AG09319 (cell line): ENCODE measurements around the gene ALDH1A2.

ENCODE experiments used
- DNase-seq: peaks from one replicate; pipeline ENCODE4 v3.0.0-alpha.2; 2010; ENCODE audit warnings: low read depth; ENCODE audit errors: extremely low read depth
- CTCF ChIP-seq: IDR thresholded peaks from 2 replicates; pipeline ENCODE4 v1.5.1; 2011; ENCODE audit warnings: low read depth, mild to moderate bottlenecking, inconsistent platforms, low read length, moderate library complexity

Gene ALDH1A2

GRCh38 chr15:57948351-57949289, 116.9 kb downstream of the ALDH1A2 start:
- TF ChIP-seq CTCF: no peak
- DNase-seq: no peak

GRCh38 chr15:57947781-57948180, 117.7 kb downstream of the ALDH1A2 start:
- TF ChIP-seq CTCF: no peak
- DNase-seq: no peak

- no peak for TF ChIP-seq CTCF
- DNase-seq: no peak
These were observed 118.2 kb downstream of the ALDH1A2 start for GRCh38 chr15:57947282-57947681.

- no peak for TF ChIP-seq CTCF
- no peak for DNase-seq
These were observed 118.9 kb downstream of the ALDH1A2 start for GRCh38 chr15:57946491-57947048.

- no peak for DNase-seq
- TF ChIP-seq CTCF: no peak
These were observed 119.9 kb downstream of the ALDH1A2 start for GRCh38 chr15:57945616-57946015.

DNA sequence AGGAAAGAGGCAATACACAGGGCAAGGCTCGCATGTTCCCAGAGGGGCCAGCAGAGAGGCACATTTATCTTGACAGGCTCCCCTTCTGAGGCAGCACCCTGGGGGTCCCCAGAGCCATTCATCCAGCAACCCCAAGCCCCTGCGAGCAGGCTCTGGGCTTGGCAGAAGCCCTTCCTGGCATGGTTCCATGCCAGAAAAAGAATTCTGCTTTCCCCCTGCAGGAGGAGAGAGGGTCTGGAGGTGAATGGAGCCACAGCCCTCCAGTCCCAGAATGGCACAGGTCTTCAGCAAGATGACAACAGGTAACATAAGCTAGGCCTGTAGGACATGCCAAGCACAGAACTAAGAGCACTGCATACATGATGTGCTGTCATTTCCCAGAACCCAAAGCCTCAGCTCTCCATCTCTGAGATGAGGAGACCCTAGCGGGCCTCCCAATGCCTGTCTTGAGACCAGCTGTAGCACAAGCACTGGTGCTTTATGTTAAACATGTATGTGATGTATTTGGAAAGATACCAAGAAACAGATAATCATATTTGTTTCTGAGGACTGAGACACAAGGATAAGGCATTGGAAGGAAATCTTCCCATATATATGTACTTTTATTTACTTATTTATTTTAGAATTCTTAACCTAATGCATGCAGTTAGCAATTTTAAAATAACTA, 121.6 kb downstream of the ALDH1A2 start:
- no peak for DNase-seq
- TF ChIP-seq CTCF: no peak

DNA sequence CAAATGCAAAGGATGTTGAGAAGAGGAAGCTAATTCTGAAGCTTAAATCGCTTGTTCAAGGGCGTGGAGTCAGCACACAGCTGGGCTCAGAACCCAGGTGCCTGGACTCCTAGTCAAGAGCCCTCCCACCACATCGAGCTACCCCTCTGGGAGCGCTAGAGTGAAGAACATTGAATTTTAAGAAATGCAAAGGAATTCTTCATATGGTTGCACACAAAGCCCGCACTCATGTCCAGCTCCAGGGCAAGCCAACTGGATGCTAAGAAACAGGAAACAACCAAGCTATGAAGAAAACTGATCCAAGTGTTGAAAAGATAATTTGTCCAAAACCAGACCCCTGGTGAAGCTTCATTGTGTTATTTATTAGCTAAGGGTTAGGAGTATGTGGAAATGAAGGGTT, 122.3 kb downstream of the ALDH1A2 start:
- TF ChIP-seq CTCF: no peak
- no peak for DNase-seq
